Gastroesophageal sphincter (tissue), 3 donors: Measurements from ENCODE around the gene TULP3.

Experiments
- EP300 ChIP-seq: sonication (generic); formaldehyde crosslinking; IDR thresholded peaks from one replicate; pipeline ENCODE4 v1.6.1; 2017; ENCODE audit warnings: antibody characterized with exemption, mild to moderate bottlenecking
- POLR2A ChIP-seq, 2 donors: fragments of 450-650 bp; IDR thresholded peaks; one replicate each; pipeline ENCODE4 v1.6.1; 2017; ENCODE audit warnings: antibody characterized with exemption in 2 of 2, mild to moderate bottlenecking in 2 of 2, moderate library complexity in 1 of 2
- POLR2AphosphoS5 ChIP-seq: sonication (generic); formaldehyde crosslinking; IDR thresholded peaks from one replicate; pipeline ENCODE4 v1.6.1; 2017; ENCODE audit warnings: antibody characterized with exemption
- TF ChIP-seq, protein P1 (sequence below), 4 experiments: fragments of 200-600 bp in 2 of 4; fragments of 450-650 bp in 2 of 4; sonication (generic) in 1 of 4; IDR thresholded peaks; one replicate each; pipeline ENCODE4 v1.5.1; 2017 to 2019; ENCODE audit warnings: antibody characterized with exemption in 4 of 4, mild to moderate bottlenecking in 2 of 4, moderate library complexity in 2 of 4

DNA sequence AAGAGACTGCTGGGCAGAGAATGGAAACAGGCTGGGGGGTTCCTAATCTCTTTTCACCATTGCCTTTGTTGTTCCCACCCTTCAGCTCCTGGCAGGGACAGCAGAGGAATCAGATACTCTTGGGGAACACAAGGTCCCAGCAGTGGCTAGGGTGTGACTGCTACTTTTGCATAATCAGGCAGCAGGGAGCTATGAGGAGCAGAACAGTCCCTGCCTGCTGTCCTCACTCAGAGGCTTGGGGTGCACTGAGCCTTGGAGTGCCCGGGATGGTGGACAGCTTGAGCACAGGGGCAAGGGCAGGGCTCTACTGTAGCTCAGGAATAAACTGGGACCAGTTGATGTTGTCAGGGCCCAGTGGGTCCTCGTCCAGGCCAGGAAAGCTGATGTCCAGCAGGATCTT lies 32.4 kb upstream of the TULP3 start:
- TF ChIP-seq, protein P1, sequence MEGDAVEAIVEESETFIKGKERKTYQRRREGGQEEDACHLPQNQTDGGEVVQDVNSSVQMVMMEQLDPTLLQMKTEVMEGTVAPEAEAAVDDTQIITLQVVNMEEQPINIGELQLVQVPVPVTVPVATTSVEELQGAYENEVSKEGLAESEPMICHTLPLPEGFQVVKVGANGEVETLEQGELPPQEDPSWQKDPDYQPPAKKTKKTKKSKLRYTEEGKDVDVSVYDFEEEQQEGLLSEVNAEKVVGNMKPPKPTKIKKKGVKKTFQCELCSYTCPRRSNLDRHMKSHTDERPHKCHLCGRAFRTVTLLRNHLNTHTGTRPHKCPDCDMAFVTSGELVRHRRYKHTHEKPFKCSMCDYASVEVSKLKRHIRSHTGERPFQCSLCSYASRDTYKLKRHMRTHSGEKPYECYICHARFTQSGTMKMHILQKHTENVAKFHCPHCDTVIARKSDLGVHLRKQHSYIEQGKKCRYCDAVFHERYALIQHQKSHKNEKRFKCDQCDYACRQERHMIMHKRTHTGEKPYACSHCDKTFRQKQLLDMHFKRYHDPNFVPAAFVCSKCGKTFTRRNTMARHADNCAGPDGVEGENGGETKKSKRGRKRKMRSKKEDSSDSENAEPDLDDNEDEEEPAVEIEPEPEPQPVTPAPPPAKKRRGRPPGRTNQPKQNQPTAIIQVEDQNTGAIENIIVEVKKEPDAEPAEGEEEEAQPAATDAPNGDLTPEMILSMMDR (IDR thresholded peaks at IDR 0.05) = no peak
- TF ChIP-seq POLR2A (IDR thresholded peaks at IDR 0.05) (no peak), EP300 (no peak), POLR2AphosphoS5 (no peak)
